A549 (cell line): ENCODE results near the gene CFAP61. TPM values are rescaled to one million over a fixed set of nuclear protein-coding genes. Genes with fewer than 3 reads are reported as not detected.

Experiments
- ATAC-seq, 2 experiments: fragments of 200-7000 bp in 1 of 2; fragments of >200 bp in 1 of 2; cut with Nextera tagmentation in 1 of 2; cut with Tn5 transposase in 1 of 2; 3 replicates each; pipeline versions ENCODE4 v1.8.0 to v1.9.1; 2018 to 2020; ENCODE audit warnings: mild to moderate bottlenecking in 1 of 2, moderate library complexity in 1 of 2
- CTCF ChIA-PET: fragments of 300-600 bp; sonication (Branson Sonifier 250); formaldehyde crosslinking; extraction: SDS; loops from one replicate; lab custom pipeline; 2021; ENCODE audit warnings: antibody characterized with exemption, inconsistent platforms; lab: Yijun Ruan, JAX
- POLR2A ChIA-PET: fragments of 350-600 bp; formaldehyde crosslinking; extraction: SDS; loops from one replicate; lab custom pipeline; 2021; ENCODE audit warnings: antibody characterized with exemption, inconsistent platforms; lab: Yijun Ruan, JAX
- DNase-seq, 2 experiments: peaks; one replicate each; pipeline versions ENCODE4 v3.0.0 to v3.0.0-alpha.2; 2011 to 2016; ENCODE audit warnings: low read depth in 1 of 2, low spot score in 1 of 2
- FAIRE-seq: peaks from 2 replicates; lab custom pipeline; 2011; peaks lifted over from hg19 to GRCh38; lab: Jason Lieb, UNC
- H3K27ac ChIP-seq, 2 experiments: fragments of >200 bp; sonication (Bioruptor Twin); formaldehyde crosslinking; 3 replicates each; pipeline ENCODE4 v1.5.1; 2016 to 2017
- H3K4me1 ChIP-seq: fragments of >200 bp; sonication (Bioruptor Twin); formaldehyde crosslinking; 3 replicates; pipeline ENCODE4 v1.6.1; 2016
- H3K4me2 ChIP-seq: fragments of >200 bp; sonication (Bioruptor Twin); formaldehyde crosslinking; 3 replicates; pipeline ENCODE4 v1.6.1; 2016
- H3K4me3 ChIP-seq: fragments of >200 bp; sonication (Bioruptor Twin); formaldehyde crosslinking; 3 replicates; pipeline ENCODE4 v1.5.1; 2016
- H3K9me3 ChIP-seq: fragments of >200 bp; sonication (Bioruptor Twin); formaldehyde crosslinking; 3 replicates; pipeline ENCODE4 v1.6.1; 2016
- CEBPB ChIP-seq, 2 experiments: fragments of >200 bp in 1 of 2; sonication (Bioruptor Twin) in 1 of 2; formaldehyde crosslinking in 1 of 2; IDR thresholded peaks; 2 replicates each; pipeline ENCODE4 v1.6.1; 2012 to 2016
- FOXS1 ChIP-seq: fragments of 250-450 bp; sonication (Bioruptor Pico); IDR thresholded peaks from 2 replicates; pipeline ENCODE4 v1.5.0; 2020; ENCODE audit warnings: mild to moderate bottlenecking, moderate library complexity
- GATA3 ChIP-seq: IDR thresholded peaks from 2 replicates; pipeline ENCODE4 v1.6.1; 2012; ENCODE audit warnings: borderline replicate concordance
- HEYL ChIP-seq: fragments of 250-450 bp; sonication (Bioruptor Pico); IDR thresholded peaks from 2 replicates; pipeline ENCODE4 v1.8.0; 2021; ENCODE audit warnings: mild to moderate bottlenecking, moderate library complexity
- HMGXB4 ChIP-seq: fragments of 250-450 bp; sonication (Bioruptor Pico); IDR thresholded peaks from 2 replicates; pipeline ENCODE4 v1.5.0; 2021; ENCODE audit warnings: mild to moderate bottlenecking, moderate library complexity, borderline replicate concordance
- HOXB13 ChIP-seq: fragments of 250-450 bp; sonication (Bioruptor Pico); IDR thresholded peaks from 2 replicates; pipeline ENCODE4 v1.5.0; 2020; ENCODE audit warnings: low read depth, mild to moderate bottlenecking, moderate library complexity
- JUNB ChIP-seq: fragments of >200 bp; sonication (Bioruptor Twin); formaldehyde crosslinking; IDR thresholded peaks from 2 replicates; pipeline ENCODE4 v1.6.1; 2016
- MAFK ChIP-seq: fragments of 450-650 bp; IDR thresholded peaks from 2 replicates; pipeline ENCODE4 v1.6.1; 2014; ENCODE audit not compliant: partially characterized antibody
- MAZ ChIP-seq: fragments of 150-350 bp; IDR thresholded peaks from 2 replicates; pipeline ENCODE4 v1.6.1; 2014; ENCODE audit warnings: antibody characterized with exemption, low read depth, low read length, borderline replicate concordance
- NFE2L2 ChIP-seq: fragments of 150-350 bp; conservative IDR thresholded peaks from 2 replicates; pipeline ENCODE4 v1.6.1; 2014; ENCODE audit warnings: low read length
- PHF8 ChIP-seq: fragments of 200-600 bp; sonication (generic); IDR thresholded peaks from 2 replicates; pipeline ENCODE4 v1.6.1; 2016; ENCODE audit warnings: low read depth, mild to moderate bottlenecking, antibody characterized with exemption, moderate library complexity, borderline replicate concordance
- POLR2A ChIP-seq: IDR thresholded peaks from 2 replicates; pipeline ENCODE4 v1.6.1; 2012; ENCODE audit warnings: mild to moderate bottlenecking, low read length
- POLR2AphosphoS2 ChIP-seq: conservative IDR thresholded peaks from 2 replicates; pipeline ENCODE4 v1.6.1; 2012; ENCODE audit warnings: low read length, improper control_type of control experiment, inconsistent platforms
- RCOR1 ChIP-seq: fragments of 150-350 bp; IDR thresholded peaks from 2 replicates; pipeline ENCODE4 v1.6.1; 2014; ENCODE audit warnings: antibody characterized with exemption, low read length, low read depth
- SMC3 ChIP-seq: fragments of >200 bp; sonication (Bioruptor Twin); formaldehyde crosslinking; IDR thresholded peaks from 3 replicates; pipeline ENCODE4 v1.6.1; 2018; ENCODE audit warnings: inconsistent platforms
- USF2 ChIP-seq: fragments of 450-650 bp; IDR thresholded peaks from 2 replicates; pipeline ENCODE4 v1.6.1; 2014; ENCODE audit warnings: antibody characterized with exemption
- ZC3H11A ChIP-seq: fragments of 450-650 bp; IDR thresholded peaks from 2 replicates; pipeline ENCODE4 v1.6.1; 2014; ENCODE audit warnings: antibody characterized with exemption, mild to moderate bottlenecking
- ZFP36 ChIP-seq: fragments of 450-650 bp; IDR thresholded peaks from 2 replicates; pipeline ENCODE4 v1.6.1; 2014; ENCODE audit warnings: borderline replicate concordance; ENCODE audit not compliant: partially characterized antibody
- WGBS: methylation state at CpG from one replicate; pipeline ENCODE4 v1.1.6; 2017; ENCODE audit errors: missing lambda C conversion rate; 5-methylcytosine and 5-hydroxymethylcytosine counted together
- polyA plus RNA-seq, 4 experiments: library from polyadenylated mRNA; depleted of rRNA in 3 of 4; stranded (reverse); fragments of >200 nt; fragmentation: RNase III in 1 of 4; extraction: RNeasy Plus Mini Kit Qiagen cat#74134 plus additional on column Dnase treatment in 1 of 4; gene quantifications; 2 replicates in 3 of 4; 3 replicates in 1 of 4; pipeline ENCODE4 v1.2.3, GENCODE V29; 2011 to 2017

CFAP61 gene
- polyA plus RNA-seq, 2 of the 4 experiments (the other 2 are of a cell fraction) = 0.39 to 0.70 TPM

- no peak for FAIRE-seq
These were observed 199.5 kb downstream of the CFAP61 start for GRCh38 chr20:20251836-20252235.

GRCh38 chr20:20253039-20253743, 200.9 kb downstream of the CFAP61 start:
- H3K9me3 ChIP-seq = no peaks in the 10 kb centered on the region
- DNase-seq = no peak
- CTCF ChIA-PET = interaction anchor here (0.9 to 2.1 kb wide), 3 partner anchors 11 to 199 kb away, joined by 3 to 7 read pairs (median 4); no protein-coding TSS in a partner anchor
- no peak for FAIRE-seq
- 74% methylated on average over 6 of the region's 6 CpGs for WGBS
- POLR2A ChIA-PET = no interaction called here
- TF ChIP-seq NFE2L2 (peak; percentile 45; the same call in 1 of the 2 replicates), MAFK (peak; percentile 72), FOXS1 (no peak)
- no peak overlapping the region for H3K4me3 ChIP-seq
- no peak overlapping the region for H3K4me2 ChIP-seq
- no peaks in the 10 kb centered on the region for H3K4me1 ChIP-seq
- ATAC-seq = no peak
- H3K27ac ChIP-seq = no peak overlapping the region

More at GRCh38 chr20:20251836-20252235, 199.5 kb downstream of the CFAP61 start:
- ATAC-seq (no peak), DNase-seq (no peak)
- ChIA-PET POLR2A (no interaction called here), CTCF (interaction anchor here (0.7 to 2.7 kb wide), 4 partner anchors 9 to 34 kb away, joined by 3 to 11 read pairs (median 6); no protein-coding TSS in a partner anchor)
- Histone ChIP-seq H3K4me1 (no peaks in the 10 kb centered on the region), H3K9me3 (no peaks in the 10 kb centered on the region), H3K4me3 (no peak overlapping the region), H3K27ac (no peak overlapping the region), H3K4me2 (no peak overlapping the region)
- 58% methylated on average over 8 of the region's 8 CpGs for WGBS
- TF ChIP-seq JUNB (no peak), ZC3H11A (no peak), MAZ (no peak), USF2 (no peak), RCOR1 (no peak), POLR2AphosphoS2 (no peak), HMGXB4 (no peak), MAFK (no peak), HEYL (CRISPR knock-in tag) (no peak), NFE2L2 (no peak)

GRCh38 chr20:20253744-20254330, 201.5 kb downstream of the CFAP61 start:
- no peak for ATAC-seq
- ChIA-PET CTCF (interaction anchor here (1.9 to 2.1 kb wide), 2 partner anchors 11 to 14 kb away, joined by 6 to 7 read pairs; no protein-coding TSS in a partner anchor), POLR2A (no interaction called here)
- DNase-seq = no peak
- 20% methylated on average over 6 of the region's 6 CpGs for WGBS
- Histone ChIP-seq H3K4me1 (no peaks in the 10 kb centered on the region), H3K4me2 (no peak overlapping the region), H3K4me3 (no peak overlapping the region), H3K27ac (no peak overlapping the region), H3K9me3 (no peaks in the 10 kb centered on the region)
- TF ChIP-seq ZFP36 = no peak
- no peak for FAIRE-seq

GRCh38 chr20:20255099-20255498, 202.8 kb downstream of the CFAP61 start:
- H3K27ac ChIP-seq = no peak overlapping the region
- POLR2A ChIA-PET = no interaction called here
- no peak for FAIRE-seq
- CTCF ChIA-PET = interaction anchor here (1.9 kb wide), 1 partner anchor 15 kb away, joined by 6 read pairs; no protein-coding TSS in a partner anchor
- no peaks in the 10 kb centered on the region for H3K9me3 ChIP-seq
- no peak; a peak in 1 of 6 replicates for ATAC-seq
- no peak overlapping the region for H3K4me2 ChIP-seq
- WGBS = 13% methylated on average over 3 of the region's 3 CpGs
- H3K4me1 ChIP-seq = no peaks in the 10 kb centered on the region
- H3K4me3 ChIP-seq = no peak overlapping the region
- no peak for DNase-seq
- TF ChIP-seq SMC3 = no peak
- TF ChIP-seq CEBPB (IDR thresholded peaks at IDR 0.05) = no peak
- no peak for TF ChIP-seq GATA3
- TF ChIP-seq HEYL (CRISPR knock-in tag) = no peak
- no peak for TF ChIP-seq PHF8
- TF ChIP-seq POLR2A = no peak
- TF ChIP-seq HOXB13 (CRISPR knock-in tag) = no peak
